Measurements from ENCODE around the gene GSAP.

GSAP gene

DNA sequence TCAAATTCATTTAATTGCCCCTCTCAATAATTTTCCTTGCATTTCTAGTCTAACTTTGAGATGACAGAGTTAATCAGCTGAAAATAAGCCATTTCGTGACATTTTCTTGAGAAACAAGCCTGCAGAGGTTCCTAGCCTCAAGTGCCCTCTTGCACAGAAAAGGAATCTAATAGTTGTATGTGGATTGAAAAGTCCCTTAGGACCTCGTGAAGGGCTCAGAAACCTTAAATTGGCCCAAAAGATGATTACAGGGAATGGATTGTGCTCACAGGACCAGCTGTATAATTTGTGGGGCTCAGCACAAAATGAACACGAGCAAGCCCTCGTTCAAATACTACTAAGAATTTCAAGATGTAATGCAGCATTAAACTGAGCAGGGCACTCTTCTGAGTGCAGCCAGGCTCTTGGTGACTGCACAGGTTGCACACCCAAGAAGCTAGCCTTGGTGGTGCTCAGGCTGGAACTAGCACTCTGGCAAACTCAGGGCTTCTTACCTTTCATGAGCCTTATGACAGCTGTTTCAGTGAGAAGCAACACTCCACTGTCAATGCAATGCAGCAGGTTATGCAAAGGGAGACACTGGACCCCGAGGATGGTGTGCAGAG is 102.2 kb downstream of the GSAP start:
- Histone ChIP-seq H3K36me3 (ENCODE audit: control insufficient read depth, insufficient read depth, low read length) (peaks cover 4% of the 10 kb centered on the region), H3K4me1 (ENCODE audit: control insufficient read depth, insufficient read depth, low read length) (no peaks in the 10 kb centered on the region)

DNA sequence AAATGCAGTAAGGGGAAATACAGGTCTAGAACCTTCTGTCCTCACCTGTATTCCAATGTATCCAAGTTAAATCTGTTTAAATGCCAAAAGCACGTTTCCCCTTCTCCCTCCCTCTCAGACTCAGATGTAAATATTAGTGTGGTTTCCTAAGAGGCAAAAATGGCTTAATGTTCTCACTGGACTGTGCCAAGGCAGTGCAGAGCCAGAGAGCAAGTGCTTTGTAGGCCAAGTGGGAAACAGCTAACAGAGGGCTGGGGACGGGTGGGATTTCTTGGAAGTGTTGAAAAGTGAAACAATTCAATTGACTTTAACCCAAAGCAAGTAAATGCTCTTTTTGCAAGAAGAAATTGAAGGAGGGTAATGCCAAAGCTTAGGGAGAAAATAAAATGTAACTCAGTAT is 103.1 kb downstream of the GSAP start:
- Histone ChIP-seq H3K9ac (ENCODE audit: low read length) (no peak overlapping the region), H3K4me3 (ENCODE audit: low read length) (no peak overlapping the region), H3K36me3 (ENCODE audit: control insufficient read depth, insufficient read depth, low read length) (peaks cover 4% of the 10 kb centered on the region), H3K27me3 (ENCODE audit: control insufficient read depth, insufficient read depth, low read length) (no peaks in the 10 kb centered on the region), H3K9me3 (ENCODE audit: control insufficient read depth, low read length) (no peaks in the 10 kb centered on the region), H3K4me1 (ENCODE audit: control insufficient read depth, insufficient read depth, low read length) (no peaks in the 10 kb centered on the region)

More for the DNA sequence above, 102.2 kb downstream of the GSAP start:
- Histone ChIP-seq H3K27me3 (ENCODE audit: control insufficient read depth, insufficient read depth, low read length) (no peaks in the 10 kb centered on the region), H3K9me3 (ENCODE audit: control insufficient read depth, low read length) (no peaks in the 10 kb centered on the region), H3K4me3 (ENCODE audit: low read length) (no peak overlapping the region), H3K9ac (ENCODE audit: low read length) (no peak overlapping the region)

DNA sequence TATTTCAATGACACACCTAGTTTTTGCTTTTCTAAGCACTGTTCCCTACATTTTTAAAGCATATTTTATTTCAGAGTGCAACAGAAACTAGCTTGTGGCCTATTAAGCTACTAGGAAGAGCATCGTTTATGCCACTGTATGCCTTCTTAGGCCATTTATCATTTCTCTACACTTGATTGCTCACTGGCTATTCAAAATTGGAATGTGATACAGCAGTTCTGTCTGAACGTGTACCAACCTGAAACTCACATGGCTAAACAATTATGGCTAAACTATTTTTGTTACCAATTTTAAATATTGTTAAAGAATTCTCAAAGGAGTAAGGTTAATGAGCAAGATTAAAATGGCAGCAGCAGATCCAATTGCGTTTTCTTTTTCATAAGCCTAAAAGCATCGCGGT is 105.2 kb downstream of the GSAP start:
- no peaks in the 10 kb centered on the region for H3K27me3 ChIP-seq (ENCODE audit: control insufficient read depth, insufficient read depth, low read length)
- no peak overlapping the region for H3K4me3 ChIP-seq (ENCODE audit: low read length)
- H3K4me1 ChIP-seq (ENCODE audit: control insufficient read depth, insufficient read depth, low read length) = peaks cover 7% of the 10 kb centered on the region
- H3K9ac ChIP-seq (ENCODE audit: low read length) = no peak overlapping the region
- no peaks in the 10 kb centered on the region for H3K9me3 ChIP-seq (ENCODE audit: control insufficient read depth, low read length)
- H3K36me3 ChIP-seq (ENCODE audit: control insufficient read depth, insufficient read depth, low read length) = no peaks in the 10 kb centered on the region

GRCh38 chr7:77309714-77310220 is 106.4 kb downstream of the GSAP start:
- H3K4me3 ChIP-seq (ENCODE audit: low read length) = no peak overlapping the region
- H3K9ac ChIP-seq (ENCODE audit: low read length) = no peak overlapping the region
- H3K36me3 ChIP-seq (ENCODE audit: control insufficient read depth, insufficient read depth, low read length) = no peaks in the 10 kb centered on the region
- peaks cover 7% of the 10 kb centered on the region for H3K4me1 ChIP-seq (ENCODE audit: control insufficient read depth, insufficient read depth, low read length)
- H3K9me3 ChIP-seq (ENCODE audit: control insufficient read depth, low read length) = no peaks in the 10 kb centered on the region
- no peaks in the 10 kb centered on the region for H3K27me3 ChIP-seq (ENCODE audit: control insufficient read depth, insufficient read depth, low read length)

GRCh38 chr7:77308792-77309191 is 107.4 kb downstream of the GSAP start:
- no peak overlapping the region for H3K4me3 ChIP-seq (ENCODE audit: low read length)
- no peaks in the 10 kb centered on the region for H3K9me3 ChIP-seq (ENCODE audit: control insufficient read depth, low read length)
- no peaks in the 10 kb centered on the region for H3K36me3 ChIP-seq (ENCODE audit: control insufficient read depth, insufficient read depth, low read length)
- H3K4me1 ChIP-seq (ENCODE audit: control insufficient read depth, insufficient read depth, low read length) = peaks cover 7% of the 10 kb centered on the region
- no peaks in the 10 kb centered on the region for H3K27me3 ChIP-seq (ENCODE audit: control insufficient read depth, insufficient read depth, low read length)
- no peak overlapping the region for H3K9ac ChIP-seq (ENCODE audit: low read length)

DNA sequence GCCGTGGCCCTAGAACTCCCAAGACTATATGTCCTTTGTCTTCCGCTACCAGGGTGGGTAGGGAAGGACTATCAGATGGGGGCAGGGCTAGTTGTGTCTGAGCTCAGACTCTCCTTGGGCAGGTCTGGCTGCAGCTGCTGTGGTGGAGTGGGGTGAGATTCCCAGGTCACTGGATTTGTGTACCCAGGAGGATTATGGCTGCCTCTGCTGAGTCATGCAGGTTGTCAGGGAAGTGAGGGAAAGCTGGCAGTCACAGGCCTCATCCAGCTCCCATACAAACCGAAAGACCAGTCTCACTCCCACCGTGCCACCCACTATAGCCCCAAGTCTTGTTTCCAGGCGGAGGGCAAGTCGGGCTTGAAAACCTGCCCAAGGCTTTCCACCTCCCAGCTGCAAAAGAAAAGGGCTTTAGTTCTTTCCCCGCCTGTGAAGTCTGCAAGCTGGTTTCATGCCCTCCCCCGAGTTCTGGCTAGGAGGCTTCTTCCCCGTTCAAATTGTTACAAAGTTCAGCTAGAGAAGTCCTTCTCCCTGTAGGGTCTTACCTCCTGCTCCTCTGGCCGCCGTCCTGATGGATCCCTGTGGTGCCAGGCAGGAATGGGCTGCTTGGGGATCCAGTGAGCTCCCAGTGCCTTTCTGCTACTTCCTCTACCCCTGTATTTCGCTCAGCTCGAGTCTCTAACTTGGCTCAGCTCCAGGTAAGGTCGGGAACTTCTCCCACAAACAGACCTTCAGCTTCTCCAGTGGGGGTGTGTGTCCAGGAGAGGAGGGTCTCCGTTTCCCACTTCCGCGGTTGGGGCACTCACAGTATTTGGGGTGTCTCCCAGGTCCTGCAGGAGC is 109.7 kb downstream of the GSAP start:
- H3K4me3 ChIP-seq (ENCODE audit: low read length) = no peak overlapping the region
- no peaks in the 10 kb centered on the region for H3K36me3 ChIP-seq (ENCODE audit: control insufficient read depth, insufficient read depth, low read length)
- H3K9me3 ChIP-seq (ENCODE audit: control insufficient read depth, low read length) = no peaks in the 10 kb centered on the region
- H3K9ac ChIP-seq (ENCODE audit: low read length) = no peak overlapping the region
- peaks cover 7% of the 10 kb centered on the region for H3K4me1 ChIP-seq (ENCODE audit: control insufficient read depth, insufficient read depth, low read length)
- H3K27me3 ChIP-seq (ENCODE audit: control insufficient read depth, insufficient read depth, low read length) = no peaks in the 10 kb centered on the region

- Histone ChIP-seq H3K9me3 (ENCODE audit: control insufficient read depth, low read length) (no peaks in the 10 kb centered on the region), H3K9ac (ENCODE audit: low read length) (no peak overlapping the region), H3K36me3 (ENCODE audit: control insufficient read depth, insufficient read depth, low read length) (no peaks in the 10 kb centered on the region), H3K4me1 (ENCODE audit: control insufficient read depth, insufficient read depth, low read length) (no peaks in the 10 kb centered on the region), H3K4me3 (ENCODE audit: low read length) (no peak overlapping the region), H3K27me3 (ENCODE audit: control insufficient read depth, insufficient read depth, low read length) (no peaks in the 10 kb centered on the region)
Observed at GRCh38 chr7:77295549-77295948, 120.6 kb downstream of the GSAP start.

- no peaks in the 10 kb centered on the region for H3K36me3 ChIP-seq (ENCODE audit: control insufficient read depth, insufficient read depth, low read length)
- no peaks in the 10 kb centered on the region for H3K4me1 ChIP-seq (ENCODE audit: control insufficient read depth, insufficient read depth, low read length)
- H3K27me3 ChIP-seq (ENCODE audit: control insufficient read depth, insufficient read depth, low read length) = no peaks in the 10 kb centered on the region
- no peaks in the 10 kb centered on the region for H3K9me3 ChIP-seq (ENCODE audit: control insufficient read depth, low read length)
- no peak overlapping the region for H3K4me3 ChIP-seq (ENCODE audit: low read length)
- H3K9ac ChIP-seq (ENCODE audit: low read length) = no peak overlapping the region
Observed at GRCh38 chr7:77293046-77293445, 123.1 kb downstream of the GSAP start.

DNA sequence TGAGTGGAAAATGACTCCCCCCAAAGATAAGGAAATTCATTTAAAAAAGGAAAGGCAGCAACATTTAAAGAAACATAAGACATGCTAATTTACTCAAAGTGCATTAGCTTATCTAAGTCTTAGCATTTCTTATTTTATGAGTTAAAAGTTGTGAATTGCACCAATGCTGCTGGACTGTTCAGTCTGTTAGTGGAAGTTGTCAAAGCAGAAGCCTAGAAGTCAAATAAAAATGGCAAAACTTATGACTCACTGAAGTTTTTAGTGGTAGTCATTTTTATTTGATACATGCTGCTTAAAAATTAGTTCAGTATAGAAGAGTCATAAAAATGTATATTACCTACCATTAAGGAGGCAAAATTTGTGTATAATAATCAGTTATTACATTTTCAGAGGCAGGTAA is 125.7 kb downstream of the GSAP start:
- no peaks in the 10 kb centered on the region for H3K9me3 ChIP-seq (ENCODE audit: control insufficient read depth, low read length)
- H3K4me3 ChIP-seq (ENCODE audit: low read length) = no peak overlapping the region
- no peaks in the 10 kb centered on the region for H3K4me1 ChIP-seq (ENCODE audit: control insufficient read depth, insufficient read depth, low read length)
- H3K27me3 ChIP-seq (ENCODE audit: control insufficient read depth, insufficient read depth, low read length) = no peaks in the 10 kb centered on the region
- H3K36me3 ChIP-seq (ENCODE audit: control insufficient read depth, insufficient read depth, low read length) = no peaks in the 10 kb centered on the region
- H3K9ac ChIP-seq (ENCODE audit: low read length) = no peak overlapping the region

DNA sequence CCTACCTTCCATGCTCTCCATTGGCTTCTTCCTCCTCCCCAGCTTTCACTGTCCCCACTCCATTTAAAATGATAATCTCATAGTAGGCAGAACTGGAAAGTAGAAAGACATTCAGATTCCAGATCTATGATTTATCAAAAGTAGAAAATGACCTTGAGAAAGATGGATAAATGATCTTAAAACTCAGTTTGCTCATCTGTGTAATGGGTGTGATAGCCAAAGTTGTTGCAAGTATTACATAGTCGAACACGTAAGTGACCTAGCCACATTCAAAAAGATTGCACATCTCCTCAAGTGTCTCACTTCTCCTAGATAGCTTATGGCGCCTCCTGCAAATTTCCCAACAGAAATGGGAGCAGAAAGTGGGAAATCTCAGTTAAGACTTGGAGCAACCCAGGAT is 126.8 kb downstream of the GSAP start:
- Histone ChIP-seq H3K9me3 (ENCODE audit: control insufficient read depth, low read length) (no peaks in the 10 kb centered on the region), H3K36me3 (ENCODE audit: control insufficient read depth, insufficient read depth, low read length) (no peaks in the 10 kb centered on the region), H3K4me1 (ENCODE audit: control insufficient read depth, insufficient read depth, low read length) (no peaks in the 10 kb centered on the region), H3K27me3 (ENCODE audit: control insufficient read depth, insufficient read depth, low read length) (no peaks in the 10 kb centered on the region), H3K4me3 (ENCODE audit: low read length) (no peak overlapping the region), H3K9ac (ENCODE audit: low read length) (no peak overlapping the region)

GRCh38 chr7:77288676-77289320 is 127.4 kb downstream of the GSAP start:
- no peak overlapping the region for H3K9ac ChIP-seq (ENCODE audit: low read length)
- H3K27me3 ChIP-seq (ENCODE audit: control insufficient read depth, insufficient read depth, low read length) = no peaks in the 10 kb centered on the region
- H3K9me3 ChIP-seq (ENCODE audit: control insufficient read depth, low read length) = no peaks in the 10 kb centered on the region
- no peaks in the 10 kb centered on the region for H3K36me3 ChIP-seq (ENCODE audit: control insufficient read depth, insufficient read depth, low read length)
- no peaks in the 10 kb centered on the region for H3K4me1 ChIP-seq (ENCODE audit: control insufficient read depth, insufficient read depth, low read length)
- H3K4me3 ChIP-seq (ENCODE audit: low read length) = no peak overlapping the region

- Histone ChIP-seq H3K9ac (ENCODE audit: low read length) (no peak overlapping the region), H3K36me3 (ENCODE audit: control insufficient read depth, insufficient read depth, low read length) (no peaks in the 10 kb centered on the region), H3K4me3 (ENCODE audit: low read length) (no peak overlapping the region), H3K27me3 (ENCODE audit: control insufficient read depth, insufficient read depth, low read length) (no peaks in the 10 kb centered on the region), H3K9me3 (ENCODE audit: control insufficient read depth, low read length) (no peaks in the 10 kb centered on the region), H3K4me1 (ENCODE audit: control insufficient read depth, insufficient read depth, low read length) (no peaks in the 10 kb centered on the region)
Observed at GRCh38 chr7:77284616-77285015, 131.5 kb downstream of the GSAP start.

Data from mucosa of stomach (tissue), 1 donor.